ENCODE data around the gene C16orf78.

C16orf78 gene

DNA sequence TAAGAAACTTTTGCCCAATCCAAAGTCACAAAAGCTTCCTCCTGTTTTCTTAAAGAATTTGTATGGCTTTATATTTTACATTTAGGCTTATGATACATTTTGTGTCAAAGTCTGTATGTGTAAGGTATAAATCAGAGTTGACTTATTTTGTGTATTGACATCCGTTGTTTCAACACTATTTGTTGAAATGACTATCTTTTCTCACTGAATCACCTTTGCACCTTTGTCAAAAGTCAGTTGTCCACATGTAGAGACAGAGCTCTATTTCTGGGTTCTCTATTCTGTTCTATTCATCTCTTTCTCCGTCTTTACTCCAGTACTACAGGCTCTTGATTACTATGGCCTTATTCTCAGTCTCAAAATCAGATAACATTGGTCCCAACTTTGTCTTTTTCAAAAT lies 73.2 kb downstream of the C16orf78 start:
- Histone ChIP-seq H3K4me3 (ENCODE audit: low read length in 2 of 2) (no peak overlapping the region), H3K36me3 (ENCODE audit: control insufficient read depth in 2 of 2, insufficient read depth in 2 of 2, low read length in 2 of 2) (no peaks in the 10 kb centered on the region), H3K9me3 (ENCODE audit: control insufficient read depth in 2 of 2, low read length in 2 of 2) (no peaks in the 10 kb centered on the region), H3K27me3 (ENCODE audit: control insufficient read depth in 1 of 2, insufficient read depth in 2 of 2, low read length in 2 of 2) (peaks cover 0 to 7% of the 10 kb centered on the region in 2 donors), H3K4me1 (ENCODE audit: control insufficient read depth, insufficient read depth, low read length) (no peaks in the 10 kb centered on the region), H3K27ac (ENCODE audit: low read length) (no peak overlapping the region), H3K9ac (ENCODE audit: low read length in 2 of 2) (no peak overlapping the region)

Measured in stomach smooth muscle (tissue), 2 donors.